Stimulated activated CD4-positive, alpha-beta T cell treated with anti-CD3 and anti-CD28 coated beads, Interleukin-4, amount 100 ng/mL, for 48 hours (primary cell): ENCODE data around the gene CDR2L.
"Not testable (repeated sequence)": the region's sequence is repeated elsewhere in the genome, so short reads cannot be mapped to it uniquely, and the experiment has no call there.

ENCODE experiments used
- DNase-seq, 2 donors: peaks; one replicate each; pipeline ENCODE4 v3.0.0-alpha.2; 2020; ENCODE audit warnings: low read depth in 2 of 2

CDR2L gene

DNA sequence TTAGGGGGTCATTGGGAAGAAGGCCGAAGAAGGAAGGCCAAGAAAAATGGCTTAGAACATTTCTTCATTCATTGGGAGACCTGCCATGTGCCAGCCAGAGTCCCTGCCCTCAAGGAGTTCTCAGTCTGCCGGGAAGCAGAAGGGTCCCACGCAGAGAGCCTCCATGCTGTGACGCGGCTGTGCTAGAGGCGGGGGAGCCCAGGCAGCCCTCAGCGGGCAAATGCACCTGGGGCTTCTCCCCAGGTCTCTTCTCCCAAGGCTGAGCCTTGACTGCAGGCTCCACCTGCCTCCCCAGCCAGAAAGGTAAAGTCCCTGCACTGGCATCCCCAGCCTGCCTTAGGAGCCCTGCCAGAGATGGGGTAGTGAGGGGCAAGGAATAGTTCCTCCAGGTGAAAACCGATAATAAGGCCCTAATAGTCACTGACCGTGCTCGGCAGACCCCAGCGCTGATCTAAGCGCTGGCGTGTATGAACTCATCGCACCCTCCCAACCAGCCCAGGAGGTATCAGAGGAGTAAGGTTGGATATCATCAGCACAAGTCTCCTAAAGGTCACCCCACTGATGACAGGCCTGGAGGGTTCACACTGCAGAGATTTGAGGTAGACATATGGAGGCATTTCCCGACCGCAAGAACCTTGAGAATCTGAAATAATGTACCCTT, 6.0 kb upstream of the CDR2L start:
- no peak for DNase-seq

DNA sequence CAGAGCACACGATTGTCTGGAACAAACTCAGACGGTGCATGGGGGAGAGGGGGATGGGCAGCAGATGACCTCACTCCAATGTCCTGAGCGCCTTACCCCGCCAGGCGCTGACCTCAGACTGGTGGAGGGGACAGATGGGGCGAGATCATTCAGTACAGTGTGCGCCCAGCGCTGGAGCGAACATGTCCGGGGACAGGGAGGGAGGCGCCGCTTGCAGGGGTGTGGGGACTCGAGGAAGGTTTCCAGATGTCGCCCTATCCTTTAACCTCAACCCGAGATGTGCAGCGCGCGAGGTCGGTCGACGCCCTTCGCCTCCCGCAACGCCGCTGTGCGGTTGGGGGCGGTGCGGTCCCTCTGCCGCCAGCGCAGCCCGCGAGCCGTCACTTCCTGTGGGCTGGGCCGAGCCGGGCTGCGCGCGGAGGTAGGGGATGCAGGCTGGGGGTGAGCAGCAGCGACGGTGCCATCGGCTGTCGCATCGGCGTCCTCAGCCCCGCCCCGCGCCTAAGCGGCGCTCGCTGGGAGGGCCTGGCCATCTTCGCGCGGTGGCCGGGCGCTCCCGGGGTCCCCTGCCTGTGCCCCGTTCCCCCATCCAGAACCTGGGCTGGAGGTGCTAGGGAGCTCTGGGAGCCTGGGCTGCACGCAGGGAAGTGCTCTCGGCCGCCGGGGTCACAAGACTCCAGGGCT, 5.3 kb upstream of the CDR2L start:
- peak; percentile 65 to 75 for DNase-seq

DNA sequence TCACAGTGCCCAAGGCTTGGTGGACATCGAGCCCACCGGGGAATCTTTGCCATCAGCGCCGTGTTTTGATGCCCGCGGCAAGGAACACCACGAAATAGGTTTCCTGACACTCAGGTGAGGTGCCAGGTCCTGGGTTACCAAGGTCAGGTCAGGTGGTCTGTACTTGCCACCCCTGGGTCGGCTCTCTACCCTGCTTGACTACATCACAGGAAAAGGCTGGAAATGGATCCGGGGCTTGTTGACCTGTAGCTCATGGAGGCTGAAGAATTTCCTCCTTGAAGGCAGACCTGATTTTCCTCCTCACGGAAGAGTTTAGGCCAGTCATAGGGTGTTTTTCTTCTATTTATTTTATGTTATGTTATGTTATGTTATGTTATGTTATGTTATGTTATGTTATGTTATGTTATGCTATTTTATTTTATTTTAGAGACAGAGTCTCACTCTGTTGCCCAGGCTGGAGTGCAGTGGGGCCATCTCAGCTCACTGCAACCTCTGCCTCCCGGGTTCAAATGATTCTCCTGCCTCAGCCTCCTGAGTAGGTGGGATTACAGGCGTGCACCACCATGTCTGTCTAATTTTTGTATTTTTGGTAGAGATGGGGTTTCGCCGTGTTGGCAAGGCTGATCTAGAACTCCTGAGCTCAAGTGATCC, 4.6 kb upstream of the CDR2L start:
- DNase-seq, result not testable (repeated sequence)

DNA sequence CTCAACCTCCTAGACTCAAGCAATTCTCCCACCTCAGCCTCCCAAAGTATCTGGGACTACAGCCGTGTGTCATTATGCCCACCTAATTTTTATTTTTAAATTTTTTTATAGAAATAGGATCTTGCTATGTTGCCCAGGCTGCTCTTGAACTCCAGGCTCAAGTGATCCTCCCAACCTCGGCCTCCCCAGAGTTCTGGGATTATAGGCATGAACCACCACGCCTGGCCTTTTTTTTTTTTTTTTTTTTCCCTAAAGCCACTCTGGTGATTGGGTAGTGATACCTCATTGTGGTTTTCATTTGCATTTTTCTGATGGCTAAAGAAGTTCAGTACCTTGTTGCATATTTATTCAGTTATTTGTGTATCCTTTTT, 1.2 kb upstream of the CDR2L start:
- no peak for DNase-seq

DNA sequence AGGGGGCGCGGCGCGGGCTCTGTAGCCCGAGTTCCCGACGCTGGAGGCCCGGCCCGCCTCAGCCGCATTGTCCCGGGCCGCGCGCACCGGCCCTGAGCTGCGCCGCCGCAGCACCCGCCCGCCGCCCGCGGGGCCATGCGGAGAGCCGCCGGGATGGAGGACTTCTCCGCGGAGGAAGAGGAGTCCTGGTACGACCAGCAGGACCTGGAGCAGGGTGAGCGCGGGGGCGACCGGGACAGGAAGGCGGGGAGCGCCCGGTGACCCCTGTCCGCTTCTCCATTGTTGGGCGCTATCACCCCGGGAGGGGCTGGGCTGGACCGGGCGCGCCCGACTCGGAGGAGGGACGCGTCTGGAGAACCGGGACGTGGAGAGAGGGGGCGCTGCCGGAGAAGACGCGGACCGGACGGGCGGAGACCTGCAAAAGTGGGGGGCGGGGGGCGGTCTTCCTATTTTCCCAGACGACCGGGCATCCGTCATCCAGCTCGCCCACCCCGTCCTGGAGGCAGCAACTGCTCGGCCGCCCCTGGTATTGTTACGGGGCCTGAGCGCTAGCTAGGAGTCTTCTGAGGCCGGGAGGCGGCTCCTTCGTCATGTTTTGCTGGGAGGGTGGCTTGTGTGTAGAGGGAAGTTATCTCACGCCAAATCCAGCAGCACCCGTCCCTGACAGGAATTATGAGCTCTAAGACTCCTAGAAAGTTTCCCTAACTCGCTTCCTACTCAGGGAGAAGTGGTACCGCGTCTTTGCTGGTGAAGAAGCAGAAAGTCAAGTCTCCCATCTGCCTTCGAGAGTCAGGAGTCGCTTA, 678 bp downstream of the CDR2L start:
- DNase-seq, result no peak

DNA sequence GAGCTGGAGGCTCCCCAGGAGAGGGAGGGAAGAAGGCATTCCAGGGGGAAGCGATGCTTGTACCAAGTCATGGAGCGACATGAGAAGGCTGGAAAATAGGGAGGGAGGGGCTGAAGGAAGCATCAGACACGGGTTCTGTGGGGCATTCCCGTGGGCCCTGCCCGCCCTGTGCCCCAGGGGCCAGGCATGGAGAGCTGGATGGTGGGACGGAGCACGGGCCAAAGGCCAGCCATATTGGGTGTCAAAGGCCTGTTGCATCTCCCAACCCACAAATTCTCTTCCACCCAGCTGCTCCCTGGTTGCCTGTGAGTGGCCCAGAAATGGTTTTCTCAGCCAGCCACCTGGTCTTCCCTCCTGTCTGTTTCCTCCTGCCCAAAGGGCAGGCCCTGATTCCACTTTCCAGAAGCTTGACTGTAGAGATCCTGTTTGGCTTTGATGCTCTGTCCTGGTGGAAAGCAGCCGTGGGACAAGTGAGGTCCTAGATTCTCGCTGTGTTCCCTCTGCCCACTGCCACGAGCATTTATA, 3.2 kb downstream of the CDR2L start:
- DNase-seq, result no peak

DNA sequence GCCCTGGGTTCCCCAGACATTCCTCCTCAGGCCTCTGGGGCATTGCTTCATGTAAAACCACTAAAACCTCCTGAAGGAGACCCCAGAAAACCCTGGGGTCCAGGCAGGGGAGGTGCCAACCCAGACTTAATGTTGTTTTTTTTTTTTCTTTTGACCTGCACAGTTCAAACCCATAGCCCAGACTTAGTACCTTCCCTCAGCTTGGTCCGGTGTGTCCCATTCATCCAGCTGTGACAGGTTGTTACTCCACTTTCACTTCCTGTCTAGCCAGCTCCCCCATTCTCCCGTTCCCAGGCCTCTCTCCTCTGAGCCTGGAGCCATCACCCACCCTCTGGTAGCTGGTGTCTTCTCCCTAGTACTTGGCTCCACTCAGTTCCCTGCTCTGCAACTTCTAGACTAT, 4.8 kb downstream of the CDR2L start:
- no peak for DNase-seq

DNA sequence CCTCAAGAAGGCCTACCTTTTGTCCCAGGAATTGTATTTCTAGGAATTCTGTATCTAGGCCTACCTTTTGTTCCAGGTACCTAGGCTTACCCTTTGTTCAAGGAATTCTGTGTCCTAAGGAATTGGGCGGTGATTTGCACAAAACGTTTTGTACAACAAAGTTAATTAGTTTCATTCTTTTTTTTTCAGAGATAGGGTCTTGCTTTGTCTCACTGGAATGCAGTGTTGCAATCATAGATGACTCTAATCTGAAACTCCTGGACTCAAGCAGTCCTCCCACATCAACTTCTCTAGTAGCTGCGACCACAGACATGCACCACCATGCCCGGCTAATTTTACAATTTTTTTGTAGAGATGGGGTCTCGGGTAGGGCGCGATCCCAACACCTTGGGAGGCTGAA, 7.0 kb downstream of the CDR2L start:
- DNase-seq, result no peak

DNA sequence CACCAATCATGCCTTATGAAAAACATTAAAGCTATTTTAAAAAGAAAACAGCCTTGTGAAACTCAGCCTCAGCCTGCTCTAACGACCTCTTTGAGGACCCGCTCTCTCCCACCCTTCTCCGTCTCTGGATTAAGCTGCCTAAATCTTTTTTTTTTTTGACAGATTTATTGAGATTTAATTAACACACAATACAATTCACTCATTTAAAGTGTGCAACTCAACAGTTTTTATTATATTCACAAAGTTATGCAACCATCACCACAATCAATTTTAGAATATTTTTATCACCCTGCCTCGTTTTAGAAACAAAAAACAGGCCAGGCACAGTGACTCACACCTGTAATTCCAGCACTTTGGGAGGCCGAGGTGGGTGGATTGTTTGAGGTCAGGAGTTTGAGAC, 8.4 kb downstream of the CDR2L start:
- no peak for DNase-seq

DNA sequence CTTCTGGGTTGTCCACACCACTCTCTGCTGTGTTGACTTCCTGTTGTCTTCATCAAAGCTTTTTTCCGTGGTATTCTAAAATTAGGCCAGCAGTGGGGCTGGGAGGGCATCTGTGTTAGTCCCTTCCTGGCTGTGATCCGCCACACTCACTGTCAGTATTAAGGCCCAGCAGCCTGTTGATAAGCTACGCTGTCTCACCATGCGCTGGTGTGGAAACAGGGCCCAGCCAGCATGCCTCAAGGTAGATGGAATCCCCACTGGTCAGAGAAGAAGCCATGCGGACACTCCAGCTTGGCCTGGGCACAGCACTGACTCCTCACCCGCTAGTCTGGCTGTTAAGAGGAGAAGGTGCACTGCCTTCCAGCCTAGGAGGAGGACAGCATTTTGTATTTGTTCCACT, 11.4 kb downstream of the CDR2L start:
- no peak for DNase-seq

DNA sequence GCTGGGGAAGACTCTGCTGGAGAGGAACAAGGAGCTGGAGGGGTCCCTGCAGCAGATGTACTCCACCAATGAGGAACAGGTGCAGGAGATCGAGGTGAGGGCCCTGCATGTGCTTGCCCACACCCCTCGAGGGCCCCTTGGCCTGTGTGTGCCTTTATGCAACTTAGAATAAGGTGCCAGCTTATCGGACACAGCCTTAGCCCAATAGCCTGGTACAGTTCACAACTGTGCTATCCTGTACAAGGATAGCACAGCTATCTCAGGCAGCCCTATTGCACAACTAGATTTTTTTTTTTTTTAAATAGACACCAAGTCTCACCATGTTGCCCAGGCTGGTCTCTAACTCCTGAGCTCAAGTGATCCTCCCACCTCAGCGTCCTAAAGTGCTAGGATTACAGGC, 12.1 kb downstream of the CDR2L start:
- no peak for DNase-seq

DNA sequence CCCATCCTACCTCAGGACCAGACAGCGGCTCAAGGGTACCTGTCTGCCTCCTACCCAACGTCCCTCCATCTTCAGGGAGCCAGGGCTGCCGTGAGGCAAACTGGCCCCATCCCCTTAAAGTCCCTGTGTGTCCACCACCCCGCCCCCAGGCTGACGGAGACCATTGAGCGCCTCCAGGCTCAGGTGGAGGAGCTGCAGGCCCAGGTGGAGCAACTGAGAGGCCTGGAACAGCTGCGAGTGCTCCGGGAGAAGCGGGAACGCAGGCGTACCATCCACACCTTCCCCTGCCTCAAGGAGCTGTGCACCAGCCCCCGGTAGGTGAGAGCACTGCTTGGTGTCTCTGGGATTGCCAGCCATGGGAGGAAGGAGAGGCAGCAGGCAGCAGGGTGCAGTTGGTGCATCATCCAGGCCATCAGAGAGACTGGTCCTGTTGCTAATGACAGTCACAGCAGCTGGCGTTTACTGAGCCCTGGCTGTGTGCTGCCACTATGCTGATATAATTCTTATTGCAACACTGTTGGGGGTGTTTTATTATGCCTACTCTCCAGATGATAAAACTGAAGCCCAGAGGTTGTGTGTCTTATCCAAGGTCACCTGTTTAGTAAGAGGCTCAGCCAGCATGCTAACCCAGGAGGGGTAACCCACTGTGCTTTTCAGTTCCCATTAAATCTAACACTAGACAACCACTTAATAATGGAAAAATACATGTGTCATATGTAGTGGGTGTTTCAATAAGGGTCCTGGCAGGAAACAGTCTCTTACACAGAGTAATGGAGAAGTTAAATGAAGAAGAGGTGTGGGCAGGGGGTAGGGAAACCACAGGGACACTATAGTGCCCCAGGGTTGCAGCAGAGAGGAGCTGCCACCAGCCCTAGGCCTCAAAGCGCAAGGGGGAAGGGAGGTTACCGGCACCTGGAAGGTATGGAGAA, 14.7 kb downstream of the CDR2L start:
- DNase-seq, result no peak

DNA sequence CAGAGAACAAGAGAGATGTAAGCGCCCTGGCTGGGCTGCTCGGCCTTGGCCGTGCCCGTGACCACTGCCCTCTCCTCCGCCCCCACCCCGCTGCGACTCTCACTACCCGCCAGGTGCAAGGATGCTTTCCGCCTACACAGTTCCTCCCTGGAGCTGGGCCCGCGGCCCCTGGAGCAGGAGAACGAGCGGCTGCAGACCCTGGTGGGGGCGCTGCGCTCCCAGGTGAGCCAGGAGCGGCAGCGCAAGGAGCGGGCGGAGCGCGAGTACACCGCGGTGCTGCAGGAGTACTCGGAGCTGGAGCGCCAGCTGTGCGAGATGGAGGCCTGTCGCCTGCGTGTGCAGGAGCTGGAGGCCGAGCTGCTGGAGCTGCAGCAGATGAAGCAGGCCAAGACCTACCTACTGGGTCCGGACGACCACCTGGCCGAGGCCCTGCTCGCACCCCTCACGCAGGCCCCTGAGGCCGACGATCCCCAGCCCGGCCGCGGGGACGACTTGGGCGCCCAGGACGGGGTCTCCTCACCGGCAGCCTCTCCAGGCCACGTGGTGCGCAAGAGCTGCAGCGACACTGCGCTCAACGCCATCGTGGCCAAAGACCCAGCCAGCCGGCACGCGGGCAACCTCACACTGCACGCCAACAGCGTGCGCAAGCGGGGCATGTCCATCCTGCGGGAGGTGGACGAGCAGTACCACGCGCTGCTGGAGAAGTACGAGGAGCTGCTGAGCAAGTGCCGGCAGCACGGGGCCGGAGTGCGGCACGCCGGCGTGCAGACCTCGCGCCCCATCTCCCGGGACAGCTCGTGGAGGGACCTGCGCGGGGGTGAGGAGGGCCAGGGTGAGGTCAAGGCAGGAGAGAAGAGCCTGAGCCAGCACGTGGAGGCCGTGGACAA, 15.9 kb downstream of the CDR2L start:
- no peak for DNase-seq

DNA sequence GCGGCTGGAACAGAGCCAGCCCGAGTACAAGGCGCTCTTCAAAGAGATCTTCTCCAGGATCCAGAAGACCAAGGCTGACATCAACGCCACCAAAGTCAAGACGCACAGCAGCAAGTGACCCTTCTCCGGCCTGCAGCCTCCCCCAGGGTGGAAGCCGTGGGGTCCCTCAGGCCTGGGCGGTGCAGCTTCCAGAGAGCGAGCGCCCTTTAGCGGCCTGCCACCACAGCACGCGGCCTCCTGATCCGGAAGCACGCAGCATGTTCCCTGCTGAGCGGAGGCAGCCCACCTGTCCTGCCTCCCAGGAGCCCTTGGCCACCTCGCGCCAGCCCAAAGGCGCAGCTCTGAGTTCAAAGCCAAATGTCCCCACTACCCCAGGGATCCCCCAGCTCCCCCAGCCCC, 16.5 kb downstream of the CDR2L start:
- DNase-seq, result no peak

DNA sequence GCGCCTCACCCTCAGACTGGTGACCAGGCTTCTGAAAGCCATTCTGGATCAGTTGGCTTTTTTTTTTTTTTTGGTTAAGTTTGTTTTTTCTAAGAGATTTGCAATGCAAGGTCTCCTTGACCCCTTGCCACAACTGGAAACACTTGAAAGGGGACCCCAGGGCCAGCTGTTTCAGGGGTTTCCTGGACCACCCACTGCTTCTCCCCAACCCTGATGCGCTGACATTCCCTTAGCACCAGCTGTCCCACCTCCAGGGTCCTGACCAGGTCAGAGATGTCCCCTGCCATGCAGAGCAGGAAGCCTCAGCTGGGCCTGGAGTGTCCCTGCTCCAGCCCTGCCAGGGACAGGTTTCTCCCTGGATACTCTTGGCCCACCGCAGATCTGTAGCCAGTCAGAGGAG, 16.9 kb downstream of the CDR2L start:
- DNase-seq, result no peak

DNA sequence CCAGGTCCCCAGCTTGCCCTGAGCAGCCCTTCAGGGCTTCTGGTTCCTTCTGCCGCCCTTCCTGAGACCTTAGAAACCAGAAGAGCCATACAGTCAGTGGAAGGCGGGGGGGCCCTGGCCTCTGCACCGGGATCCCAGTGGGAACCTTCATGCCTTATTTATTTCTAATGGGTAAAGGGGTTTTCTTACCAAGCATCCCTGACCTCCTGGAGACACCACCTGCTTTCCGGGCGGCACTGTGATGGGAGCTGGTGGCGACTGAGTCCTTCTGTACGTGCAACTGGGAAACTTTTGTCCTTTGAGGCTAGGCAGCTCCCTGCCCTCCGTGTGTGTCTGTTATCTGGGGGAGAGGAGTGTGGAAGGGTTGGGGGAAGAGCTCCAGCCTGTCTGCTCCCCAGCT, 17.9 kb downstream of the CDR2L start:
- no peak for DNase-seq

DNA sequence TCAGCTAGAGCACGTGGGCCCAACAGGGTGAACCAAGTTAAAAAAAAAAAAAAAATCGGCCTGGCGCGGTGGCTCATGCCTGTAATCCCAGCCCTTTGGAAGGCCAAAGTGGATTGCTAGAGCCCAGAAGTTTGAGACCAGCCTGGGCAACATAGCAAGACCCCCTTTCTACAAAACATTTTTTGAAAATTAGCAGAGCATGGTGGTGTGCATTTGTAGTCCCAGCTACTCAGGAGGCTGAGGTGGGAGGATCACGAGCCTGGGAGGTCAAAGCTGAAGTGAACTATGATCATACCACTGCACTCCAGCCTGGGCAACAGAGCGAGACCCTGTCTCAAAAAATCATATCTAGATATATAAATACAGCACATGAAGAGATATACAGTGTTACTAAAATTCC, 18.7 kb downstream of the CDR2L start:
- not testable (repeated sequence) for DNase-seq

DNA sequence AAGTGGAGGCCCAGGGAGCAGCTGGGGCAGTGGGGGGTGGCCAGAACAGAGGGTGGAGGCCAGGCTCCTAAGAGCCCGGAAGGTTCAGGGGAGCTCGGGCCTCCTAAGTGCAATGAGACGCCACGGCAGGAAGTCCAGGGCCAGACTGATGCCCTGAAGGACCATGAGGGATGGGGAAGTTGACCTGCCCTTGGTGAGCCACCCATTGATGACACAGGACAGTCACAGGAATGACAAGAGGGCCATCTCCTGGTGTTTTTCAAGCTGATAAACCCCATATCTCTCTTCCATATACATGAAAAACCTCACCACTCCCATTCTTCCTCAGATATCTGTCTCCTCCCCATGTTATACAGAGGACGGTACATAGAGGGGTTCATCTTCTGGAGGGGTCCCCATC, 19.2 kb downstream of the CDR2L start:
- DNase-seq, result no peak

DNA sequence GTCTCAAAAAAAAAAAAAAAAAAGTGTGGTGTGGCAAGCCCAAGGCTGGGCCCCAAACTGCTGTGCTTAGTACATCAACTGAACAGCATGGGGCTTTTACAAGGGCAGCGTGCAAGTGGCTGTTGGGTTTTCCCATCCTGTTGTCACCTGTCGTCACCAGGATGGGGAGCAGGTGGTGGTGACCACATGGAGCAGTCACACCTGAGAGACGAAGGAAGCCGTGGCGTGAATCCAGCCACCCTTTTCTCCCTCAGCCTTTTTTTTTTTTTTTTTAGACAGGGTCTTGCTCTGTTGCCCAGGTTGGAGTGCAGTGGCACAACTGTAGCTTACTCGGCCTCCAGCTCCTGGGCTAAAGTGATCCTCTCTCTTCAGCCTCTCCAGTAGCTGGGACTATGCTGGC, 20.9 kb downstream of the CDR2L start:
- no peak for DNase-seq

DNA sequence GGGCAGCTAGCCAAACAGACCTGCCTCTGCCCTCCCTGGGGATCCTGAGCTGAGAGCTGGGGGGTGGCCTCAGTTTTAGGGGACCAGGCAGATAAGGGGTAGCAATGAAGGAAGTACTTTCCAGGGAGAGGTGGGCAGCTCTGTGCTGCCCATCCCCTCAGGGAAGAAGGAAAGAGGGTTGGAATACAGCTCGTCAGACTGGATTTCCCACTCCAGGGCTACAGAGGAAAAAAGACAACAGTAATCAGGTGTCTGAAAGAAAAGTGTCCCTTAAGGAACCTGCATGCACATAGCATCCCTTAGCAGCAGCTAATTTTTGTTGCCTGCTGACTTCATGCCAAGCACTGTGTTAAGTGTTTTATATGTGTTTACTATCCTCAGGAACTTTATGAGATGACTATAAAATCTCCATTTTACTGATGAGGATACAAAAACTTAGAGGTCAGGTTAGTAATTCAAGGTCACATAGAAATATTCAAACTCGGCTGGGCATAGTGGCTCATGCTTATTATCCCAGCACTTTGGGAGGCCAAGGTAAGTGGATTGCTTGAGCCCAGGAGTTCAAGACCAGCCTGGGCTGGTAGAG, 21.8 kb downstream of the CDR2L start:
- DNase-seq, result no peak
